NCI-H2196 treated with DMSO at 0.1 percent for 48 hours (cell line): ENCODE results near the gene WNT9A.

Experiments used
- DNase-seq: peaks from one replicate; lab custom pipeline; 2025; ENCODE audit not compliant: unreplicated experiment; lab: John Stamatoyannopoulos, UW

The WNT9A gene

DNA sequence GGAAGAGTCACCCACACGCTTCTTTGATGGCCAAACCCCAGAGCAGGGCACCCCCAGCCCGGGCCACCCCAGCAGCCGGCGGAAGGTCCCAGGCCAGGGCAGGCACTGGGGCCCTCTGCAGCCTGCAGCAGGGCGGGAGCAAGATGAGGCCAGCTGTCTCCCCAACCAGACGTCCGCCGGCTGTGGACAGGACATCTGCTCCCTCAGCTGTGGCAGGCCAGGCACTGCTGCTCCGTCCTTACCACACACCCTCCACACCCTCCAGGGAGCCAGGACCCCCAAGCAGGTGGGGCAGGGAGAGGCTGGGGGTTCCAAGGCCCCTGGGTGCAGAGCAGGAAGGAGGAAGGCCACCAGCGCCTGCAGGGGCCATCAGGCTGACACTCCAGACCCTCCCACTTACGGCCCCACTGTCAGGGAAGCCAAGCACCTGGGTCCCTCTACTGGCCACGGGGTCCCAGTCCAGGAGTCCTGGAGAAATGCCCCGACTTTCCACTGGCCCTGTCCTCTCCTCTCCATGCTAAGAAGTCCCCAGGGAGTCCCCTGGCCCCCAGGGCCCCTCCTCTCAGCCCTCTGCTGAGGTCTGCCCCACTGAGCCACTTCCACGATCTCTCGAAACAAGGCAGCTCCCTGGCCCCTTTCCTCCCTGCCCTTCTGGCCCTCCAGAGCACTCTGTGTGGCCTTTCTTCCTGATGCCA is 5.6 kb downstream of the WNT9A start:
- DNase-seq = no peak

DNA sequence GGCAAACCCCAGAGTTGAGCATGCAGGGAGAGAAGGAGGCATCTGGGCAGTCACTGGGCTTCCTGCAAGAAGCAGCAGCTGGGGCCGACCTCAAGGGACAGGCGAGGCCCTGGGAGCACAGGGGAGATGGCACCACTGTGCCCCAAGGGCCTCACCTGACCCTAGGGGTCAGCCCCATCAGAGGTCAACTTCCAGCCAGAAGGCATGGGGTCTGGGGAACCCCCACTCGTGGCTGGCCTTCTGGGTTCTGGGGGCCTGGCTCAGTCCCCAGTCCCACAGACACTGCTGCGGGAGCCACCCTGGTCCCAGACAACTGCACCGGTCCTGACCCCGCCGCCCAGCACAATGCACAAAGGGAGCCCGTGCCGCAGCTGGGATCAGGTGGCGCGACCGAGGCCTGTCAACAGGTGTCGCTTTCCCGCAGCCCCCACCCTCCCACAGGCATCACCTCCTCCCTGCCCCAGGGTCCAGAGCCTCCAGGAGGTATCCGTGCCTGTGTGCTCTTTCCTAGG is 6.2 kb downstream of the WNT9A start:
- DNase-seq = no peak

GRCh38 chr1:227940791-227941241 is 6.9 kb downstream of the WNT9A start:
- DNase-seq = no peak

- no peak for DNase-seq
Observed at GRCh38 chr1:227939791-227940771, 7.7 kb downstream of the WNT9A start.

GRCh38 chr1:227938911-227939790 is 8.6 kb downstream of the WNT9A start:
- no peak for DNase-seq

- DNase-seq = no peak
Observed at GRCh38 chr1:227938276-227938675, 9.5 kb downstream of the WNT9A start.

DNA sequence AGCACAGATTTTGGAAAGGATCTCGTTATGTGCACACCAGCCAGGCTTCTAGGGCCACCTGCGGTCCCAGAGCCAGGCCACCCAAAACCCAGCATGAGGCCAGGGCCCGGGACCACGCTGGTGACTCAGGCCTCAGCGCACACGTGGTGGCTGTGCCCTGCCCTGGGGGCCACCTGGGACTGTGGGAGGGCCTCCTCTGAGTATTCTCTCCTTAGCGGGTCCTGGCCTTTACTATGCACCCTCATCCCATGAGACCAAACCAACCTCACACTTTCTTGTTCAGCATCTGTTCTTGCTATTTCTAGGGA is 9.9 kb downstream of the WNT9A start:
- DNase-seq = no peak

DNA sequence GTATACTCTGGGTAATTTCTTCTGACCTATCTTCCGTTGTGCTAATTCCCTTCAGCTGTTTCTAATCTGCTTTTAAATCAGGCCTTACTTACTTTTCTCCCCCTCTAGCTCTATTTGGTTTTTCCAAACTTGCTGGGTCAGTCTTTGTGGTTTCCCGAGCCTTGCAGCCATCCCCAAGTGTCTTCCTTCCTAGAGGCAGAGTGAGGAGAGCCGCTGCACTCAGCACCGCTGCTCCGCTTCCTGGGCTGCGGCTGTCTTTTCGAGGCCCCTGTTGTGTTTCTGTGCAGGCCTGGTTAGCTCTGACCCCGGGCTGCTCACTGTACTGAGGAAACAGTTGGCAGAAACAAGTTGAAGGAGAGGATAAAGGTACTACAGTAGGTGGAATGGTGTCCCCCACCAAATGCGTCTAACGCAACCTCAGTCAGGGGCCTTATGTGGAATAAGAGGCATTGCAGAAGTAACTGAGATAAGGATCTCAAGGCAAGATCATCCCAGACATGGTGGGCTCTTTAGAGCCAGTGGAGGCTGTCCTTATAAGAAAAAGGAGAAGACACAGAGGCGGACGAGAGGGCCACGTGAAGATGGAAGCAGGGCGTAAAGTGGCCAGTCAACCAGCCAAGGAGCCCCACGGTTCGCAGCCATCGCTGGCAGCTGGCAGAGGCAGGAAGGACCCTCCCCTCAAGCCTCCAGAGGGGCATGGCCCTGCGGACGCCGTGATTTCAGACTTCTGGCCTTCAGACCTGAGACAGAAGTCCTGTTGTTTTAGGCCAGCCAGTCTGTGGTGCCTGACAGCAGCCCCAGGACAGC is 10.5 kb downstream of the WNT9A start:
- DNase-seq = no peak

- no peak for DNase-seq
Observed at GRCh38 chr1:227935826-227936225, 11.9 kb downstream of the WNT9A start.

DNA sequence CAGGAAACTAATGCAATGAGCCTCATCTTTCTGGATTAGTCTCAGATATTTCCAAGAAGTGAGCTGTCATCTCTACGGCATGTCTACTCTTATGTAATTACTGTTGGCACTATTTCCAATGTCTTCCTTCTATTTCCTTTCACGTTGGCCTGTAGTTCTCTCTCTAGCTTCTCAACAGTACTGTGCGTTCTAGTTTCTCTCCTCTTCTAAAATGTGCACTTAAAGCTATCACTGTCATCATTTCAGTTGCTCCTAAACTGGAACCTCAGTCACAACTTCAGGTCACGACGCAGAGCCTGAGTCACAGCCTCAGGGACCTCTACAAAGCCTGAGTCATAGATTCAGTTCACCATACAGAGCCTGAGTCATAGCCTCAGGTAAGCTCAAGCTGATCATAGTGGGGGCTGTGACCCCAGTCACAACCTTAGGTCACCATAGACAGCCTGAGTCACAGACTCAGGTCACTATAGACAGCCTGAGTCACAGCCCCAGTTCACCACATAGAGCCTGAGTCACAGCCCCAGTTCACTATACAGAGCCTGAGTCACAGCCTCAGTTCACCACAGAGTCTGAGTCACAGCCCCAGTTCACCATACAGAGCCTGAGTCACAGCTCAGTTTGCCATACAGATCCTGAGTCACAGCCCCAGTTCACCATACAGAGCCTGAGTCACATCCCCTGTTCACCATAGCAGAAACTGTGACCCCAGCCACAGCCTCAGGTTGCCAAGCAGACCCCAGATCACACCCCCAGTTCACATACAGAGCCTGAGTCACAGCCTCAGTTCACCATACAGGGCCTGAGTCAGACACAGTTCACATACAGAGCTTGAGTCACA is 13.0 kb downstream of the WNT9A start:
- no peak for DNase-seq

GRCh38 chr1:227929751-227930472 is 17.8 kb downstream of the WNT9A start:
- DNase-seq = no peak

DNA sequence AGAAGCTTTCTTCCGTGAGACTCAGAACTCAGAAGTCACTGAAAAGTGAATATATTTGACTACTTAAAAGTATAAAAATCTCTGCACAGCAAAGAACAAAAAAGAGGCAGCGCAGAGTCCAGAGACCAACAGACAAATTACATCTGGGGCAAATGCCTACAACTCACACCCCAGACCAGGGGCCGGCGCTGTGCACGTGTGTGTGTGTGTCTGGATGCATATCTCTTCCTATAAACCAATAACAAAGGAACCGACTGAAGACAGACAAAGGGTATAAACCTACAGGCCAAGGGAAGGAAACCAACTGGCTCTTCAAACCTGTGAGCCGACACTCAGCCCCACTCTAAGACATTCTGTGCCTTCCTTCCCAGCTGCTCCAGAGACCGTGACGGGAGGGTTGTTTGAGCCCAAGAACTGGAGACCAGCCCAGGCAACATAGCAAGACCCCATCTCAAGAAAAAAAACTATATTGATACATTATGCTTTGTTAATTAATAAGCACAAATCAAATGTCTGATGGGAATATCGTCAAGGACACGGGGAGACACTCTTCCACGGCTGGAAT is 18.8 kb downstream of the WNT9A start:
- no peak for DNase-seq

DNA sequence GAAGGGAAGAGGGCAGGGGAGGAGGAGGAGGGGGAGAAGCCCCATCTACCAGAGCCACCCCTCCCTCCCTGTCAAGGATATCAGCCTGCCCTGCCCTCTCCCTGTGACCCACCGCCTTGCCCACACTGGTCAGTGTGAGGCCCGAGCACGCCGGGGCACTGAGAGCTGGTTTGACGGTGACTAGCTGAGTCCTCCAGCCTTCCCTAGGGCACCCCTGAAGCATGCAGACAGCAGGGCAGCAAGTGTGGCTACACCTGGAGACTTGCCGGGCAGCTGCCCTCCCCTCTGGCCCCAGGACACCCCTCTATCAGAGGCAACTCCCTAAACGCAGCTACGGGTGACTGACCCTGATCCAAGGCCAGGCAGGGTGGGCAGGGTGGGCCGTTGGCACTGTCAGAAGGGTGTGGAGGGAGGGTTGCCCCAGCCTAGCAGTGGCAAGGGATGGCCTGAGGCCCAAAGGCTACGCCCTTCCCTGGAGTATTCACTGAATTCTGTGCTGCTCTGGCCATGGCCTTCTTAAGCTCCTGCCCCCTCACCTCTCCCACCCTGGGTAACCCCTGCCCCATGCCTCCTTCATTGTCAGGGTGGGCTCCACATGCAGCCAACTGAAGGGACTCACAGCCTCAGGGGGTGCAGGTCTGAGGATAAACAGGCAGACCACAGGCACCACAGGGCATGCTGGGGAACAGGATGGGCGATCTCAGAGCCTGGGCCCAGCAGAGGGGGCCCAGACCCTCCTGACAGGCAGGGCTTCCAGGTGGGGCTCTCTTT is 19.6 kb downstream of the WNT9A start:
- DNase-seq = no peak

DNA sequence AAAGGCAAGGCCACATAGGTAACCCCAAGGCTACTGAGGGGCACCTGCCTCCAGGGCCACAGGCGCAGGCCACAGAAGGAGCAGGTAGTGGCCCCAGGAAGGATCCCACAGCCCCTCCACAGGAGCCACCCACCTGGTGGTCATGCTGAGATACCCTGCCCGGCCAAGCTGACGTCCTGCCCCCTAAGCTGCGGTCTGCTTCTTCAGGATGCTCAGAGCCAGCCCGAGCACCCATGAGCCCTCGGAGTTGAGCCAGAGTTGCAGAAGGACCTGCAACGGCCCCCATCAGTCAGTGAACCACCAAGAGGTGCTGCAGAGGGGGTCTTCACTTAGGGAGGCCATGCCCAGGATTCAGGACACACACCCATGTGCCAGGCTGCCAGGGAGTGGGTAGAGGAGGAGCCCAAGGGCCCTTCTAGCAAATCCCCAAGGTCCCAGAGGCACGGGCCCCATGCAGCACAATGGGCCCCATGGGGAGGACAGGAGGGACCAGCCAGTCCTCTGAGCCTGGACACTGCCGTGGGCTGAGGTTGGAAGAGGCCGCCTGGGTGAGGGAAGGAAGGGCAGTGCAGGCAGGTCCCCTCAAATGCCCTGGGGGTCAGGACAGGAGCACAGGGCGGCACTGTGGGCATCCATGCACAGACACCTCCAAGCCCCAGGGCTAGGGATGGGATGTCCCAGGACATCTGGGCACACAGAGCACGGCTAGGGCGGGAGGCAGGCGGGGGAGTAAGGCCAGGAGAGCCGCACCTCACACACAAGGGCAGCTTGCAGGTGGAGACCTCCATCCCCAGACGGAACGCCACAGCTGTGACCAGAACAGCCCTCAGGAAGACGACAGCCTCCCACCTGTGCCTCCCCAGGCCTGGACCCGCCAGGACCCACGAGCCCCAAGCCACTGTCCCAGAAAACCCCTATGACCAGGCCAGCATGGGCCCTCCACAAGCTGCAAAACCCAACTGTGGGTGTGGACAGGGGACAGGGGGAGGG is 20.5 kb downstream of the WNT9A start:
- DNase-seq = no peak

DNA sequence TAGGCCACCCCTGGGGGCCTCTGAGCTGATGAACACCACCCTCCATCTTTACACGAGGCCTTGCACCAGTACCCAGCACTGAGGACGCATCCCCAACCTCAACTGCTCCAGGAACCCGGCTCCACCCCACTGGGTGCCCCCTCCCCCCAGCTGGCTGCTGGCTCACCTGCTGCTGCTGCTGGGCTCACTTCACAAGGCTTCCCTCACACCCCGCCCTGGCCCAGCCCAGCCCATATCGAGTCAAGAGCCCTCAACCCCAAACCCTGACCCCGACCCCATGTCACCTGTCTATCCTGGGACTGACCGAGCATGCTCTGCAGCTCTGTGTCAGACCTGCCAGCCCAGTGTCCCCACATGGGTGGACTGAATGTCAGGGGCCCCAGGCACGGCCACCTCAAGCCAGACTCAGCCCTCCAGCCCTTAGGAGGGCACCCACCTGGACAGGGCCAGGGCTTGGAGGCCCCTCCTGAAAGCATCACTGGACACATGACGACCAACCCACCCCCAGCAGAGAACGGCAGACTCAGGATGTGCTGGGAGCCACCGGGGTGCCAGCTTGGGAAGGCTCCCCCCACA is 21.4 kb downstream of the WNT9A start:
- no peak for DNase-seq

DNA sequence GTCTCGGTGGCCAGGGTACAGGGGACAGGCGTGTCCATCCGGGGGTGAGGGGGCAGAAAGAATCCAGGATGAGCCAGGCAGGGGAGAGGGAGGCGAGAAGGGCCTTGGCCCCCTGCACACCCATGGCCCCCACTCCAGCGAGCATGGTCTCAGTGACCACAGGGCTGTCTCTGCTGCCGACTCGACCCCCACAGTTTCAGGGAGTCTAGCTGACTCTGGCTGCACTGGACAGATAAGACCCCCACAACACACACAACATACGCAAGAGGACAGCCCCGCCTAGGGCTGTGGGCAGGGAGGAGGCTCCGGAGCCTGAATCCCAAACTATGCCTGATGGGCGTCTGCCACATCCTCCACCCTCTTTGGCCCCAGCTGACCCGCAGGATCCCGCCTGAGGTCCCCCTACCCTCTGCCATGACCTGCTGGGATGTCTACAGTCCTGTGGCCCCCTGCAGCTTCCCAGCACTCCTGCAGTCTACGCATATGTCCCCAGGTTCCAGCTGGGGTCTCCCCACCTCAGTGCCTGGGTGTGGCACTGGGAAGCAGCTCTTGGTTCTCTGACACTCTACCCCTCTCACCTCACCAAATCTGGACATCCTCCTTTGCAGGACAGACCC is 22.0 kb downstream of the WNT9A start:
- DNase-seq = no peak
